GM12878 (cell line): Measurements from ENCODE around the gene DCTN1. TPM values are rescaled to one million over a fixed set of nuclear protein-coding genes. Genes with fewer than 3 reads are reported as not detected.

Experiments used
- ATAC-seq: fragments of 200-7000 bp; cut with Tn5 transposase; 3 replicates; pipeline ENCODE4 v1.9.1; 2020; ENCODE audit warnings: mild to moderate bottlenecking, moderate library complexity
- BruUV-seq: library from RNA; stranded (reverse); fragments of 400-500 nt; replicated peaks from 2 replicates; lab custom pipeline; 2021; lab: Mats Ljungman, UMichigan
- CTCF ChIA-PET: fragments of 300-600 bp; sonication (Branson Sonifier 250); formaldehyde crosslinking; extraction: SDS; loops from one replicate; lab custom pipeline; 2021; ENCODE audit warnings: inconsistent platforms; lab: Yijun Ruan, JAX
- POLR2A ChIA-PET: fragments of 350-600 bp; formaldehyde crosslinking; extraction: SDS; loops from one replicate; lab custom pipeline; 2021; ENCODE audit warnings: inconsistent platforms; lab: Charles Lee
- RAD21 ChIA-PET: fragments of 300-600 bp; sonication (Branson Sonifier 250); formaldehyde crosslinking; loops from one replicate; lab custom pipeline; 2023; ENCODE audit warnings: antibody characterized with exemption; ENCODE audit not compliant: unreplicated experiment; lab: Charles Lee
- SMC1A ChIA-PET: fragments of 300-600 bp; sonication (Branson Sonifier 250); formaldehyde crosslinking; loops from one replicate; lab custom pipeline; 2023; ENCODE audit not compliant: unreplicated experiment, uncharacterized antibody; lab: Charles Lee
- DNase-seq: peaks from one replicate; pipeline ENCODE4 v3.0.0-alpha.2; 2011; ENCODE audit warnings: low read depth, low spot score
- FAIRE-seq: peaks from 3 replicates; lab custom pipeline; 2011; peaks lifted over from hg19 to GRCh38; lab: Jason Lieb, UNC
- H2AFZ ChIP-seq: 2 replicates; pipeline ENCODE4 v1.6.0; 2011; ENCODE audit warnings: low read depth, low read length, control low read depth; ENCODE audit not compliant: control insufficient read depth
- H3K27ac ChIP-seq: 2 replicates; pipeline ENCODE4 v1.5.1; 2011; ENCODE audit warnings: control low read depth; ENCODE audit not compliant: control insufficient read depth, insufficient read depth
- H3K27me3 ChIP-seq, 2 experiments: replicated peaks in 1 of 2; 2 replicates each; pipeline versions ENCODE4 v1.6.0 to v1.6.1; 2011; ENCODE audit warnings: low read length in 1 of 2; ENCODE audit not compliant: control insufficient read depth in 2 of 2, insufficient read depth in 2 of 2
- H3K36me3 ChIP-seq, 2 experiments: 2 replicates each; pipeline ENCODE4 v1.5.1; 2011; ENCODE audit warnings: low read length in 1 of 2; ENCODE audit not compliant: control insufficient read depth in 2 of 2, insufficient read depth in 2 of 2
- H3K4me1 ChIP-seq: 2 replicates; pipeline ENCODE4 v1.6.1; 2011; ENCODE audit warnings: mild to moderate bottlenecking, low read length, moderate library complexity, mixed read lengths; ENCODE audit not compliant: control insufficient read depth, insufficient read depth
- H3K4me2 ChIP-seq: 2 replicates; pipeline ENCODE4 v1.6.0; 2011; ENCODE audit warnings: control low read depth; ENCODE audit not compliant: control insufficient read depth, insufficient read depth
- H3K4me3 ChIP-seq: fragments of 200-600 bp; sonication (generic); 2 replicates; pipeline ENCODE4 v1.5.1; 2016
- H3K79me2 ChIP-seq: 2 replicates; pipeline ENCODE4 v1.6.0; 2011; ENCODE audit warnings: low read length; ENCODE audit not compliant: control insufficient read depth, insufficient read depth
- H3K9ac ChIP-seq: 2 replicates; pipeline ENCODE4 v1.8.0; 2011; ENCODE audit warnings: low read length, control low read depth, mixed read lengths; ENCODE audit not compliant: control insufficient read depth, insufficient read depth
- H3K9me3 ChIP-seq: replicated peaks from 3 replicates; pipeline ENCODE4 v1.5.1; 2011; ENCODE audit warnings: mild to moderate bottlenecking, low read length; ENCODE audit not compliant: control insufficient read depth, insufficient read depth
- H4K20me1 ChIP-seq: 2 replicates; pipeline ENCODE4 v1.6.0; 2011; ENCODE audit not compliant: control insufficient read depth, insufficient read depth
- BACH1 ChIP-seq: fragments of 450-650 bp; IDR thresholded peaks from 2 replicates; pipeline ENCODE4 v1.6.1; 2017; ENCODE audit warnings: mild to moderate bottlenecking, borderline replicate concordance
- GABPA ChIP-seq: IDR thresholded peaks from 2 replicates; pipeline ENCODE4 v1.6.1; 2014; ENCODE audit warnings: antibody characterized with exemption, low read depth, mild to moderate bottlenecking, inconsistent platforms
- KDM1A ChIP-seq: fragments of 200-600 bp; sonication (generic); IDR thresholded peaks from 2 replicates; pipeline ENCODE4 v1.6.1; 2016; ENCODE audit warnings: borderline replicate concordance
- KLF5 ChIP-seq: fragments of 450-650 bp; IDR thresholded peaks from 2 replicates; pipeline ENCODE4 v1.6.1; 2014; ENCODE audit warnings: mild to moderate bottlenecking; ENCODE audit not compliant: partially characterized antibody
- NFYB ChIP-seq: IDR thresholded peaks from 2 replicates; pipeline ENCODE4 v1.6.1; 2011; ENCODE audit warnings: low read depth, mild to moderate bottlenecking, low read length, improper control_type of control experiment, moderate library complexity; ENCODE audit not compliant: insufficient read depth
- POLR2AphosphoS5 ChIP-seq: IDR thresholded peaks from 2 replicates; pipeline ENCODE4 v1.6.1; 2011; ENCODE audit warnings: mild to moderate bottlenecking, low read length, inconsistent platforms
- RAD21 ChIP-seq: IDR thresholded peaks from 2 replicates; pipeline ENCODE4 v1.6.1; 2011; ENCODE audit warnings: mild to moderate bottlenecking, low read depth, low read length, moderate library complexity; ENCODE audit not compliant: insufficient read depth
- RAD51 ChIP-seq: fragments of 450-650 bp; IDR thresholded peaks from 2 replicates; pipeline ENCODE4 v1.6.1; 2016; ENCODE audit warnings: moderate library complexity, mild to moderate bottlenecking, inconsistent platforms
- SIX5 ChIP-seq: IDR thresholded peaks from 2 replicates; pipeline ENCODE4 v1.6.1; 2011; ENCODE audit warnings: mild to moderate bottlenecking, low read depth, low read length, moderate library complexity; ENCODE audit not compliant: severe bottlenecking
- ZZZ3 ChIP-seq: IDR thresholded peaks from 2 replicates; pipeline ENCODE4 v1.6.1; 2011; ENCODE audit warnings: low read depth; ENCODE audit not compliant: control insufficient read depth, insufficient read length
- WGBS: methylation state at CpG from one replicate; pipeline ENCODE4 v1.1.6; 2016; ENCODE audit warnings: low lambda C conversion rate; ENCODE audit not compliant: insufficient replicate concordance, insufficient coverage; ENCODE audit errors: missing lambda C conversion rate; 5-methylcytosine and 5-hydroxymethylcytosine counted together
- in situ Hi-C: fragments of 300-500 bp; cut with MboI; formaldehyde crosslinking; loops from 9 replicates; pipeline ENCODE4 v1.14.3; 2018; ENCODE audit warnings: mixed read lengths
- intact Hi-C: fragments of 100-400 bp; cut with micrococcal nuclease; formaldehyde crosslinking; loops from one replicate; pipeline ENCODE4 v1.14.2; 2022; ENCODE audit not compliant: unreplicated experiment
- polyA plus RNA-seq, 11 experiments: library from polyadenylated mRNA; depleted of rRNA in 4 of 11; unstranded in 6 of 11; stranded (reverse) in 5 of 11; fragments of >200 nt; fragmentation: Nextera tagmentation in 4 of 11; fragmentation: Illumina TruSeq in 1 of 11; extraction: Ambion mirVana in 4 of 11; extraction: Trizol in 1 of 11; gene quantifications; 1 replicate in 1 of 11; 2 replicates in 10 of 11; pipeline versions ENCODE4 v1.2.1 to v1.2.3, GENCODE V29; 2011 to 2016; ENCODE audit warnings: inconsistent platforms in 2 of 11, missing spikeins in 2 of 11, low read depth in 1 of 11
- total RNA-seq, 4 experiments: library from RNA; depleted of rRNA in 3 of 4; stranded (reverse); fragments of >200 nt in 3 of 4; fragmentation: Illumina TruSeq in 1 of 4; extraction: Trizol in 1 of 4; gene quantifications; 2 replicates each; pipeline versions ENCODE4 v1.2.1 to v1.2.3, GENCODE V29; 2013 to 2021
- TF ChIP-seq, protein P1 (sequence below): fragments of 450-650 bp; formaldehyde crosslinking; IDR thresholded peaks from 2 replicates; pipeline ENCODE4 v1.4.0; 2022; ENCODE audit warnings: mild to moderate bottlenecking, moderate library complexity
- TF ChIP-seq, protein P2 (sequence below): IDR thresholded peaks from 2 replicates; pipeline ENCODE4 v1.6.1; 2012; ENCODE audit warnings: low read length, inconsistent platforms
- TF ChIP-seq, protein P3 (sequence below): fragments of 450-650 bp; IDR thresholded peaks from 2 replicates; pipeline ENCODE4 v1.6.1; 2016; ENCODE audit warnings: mild to moderate bottlenecking
- TF ChIP-seq, protein P4 (sequence below): IDR thresholded peaks from 2 replicates; pipeline ENCODE4 v1.6.1; 2011; ENCODE audit warnings: mild to moderate bottlenecking, low read depth, low read length, moderate library complexity; ENCODE audit not compliant: insufficient replicate concordance
- TF ChIP-seq, protein P5 (sequence below): fragments of 450-650 bp; IDR thresholded peaks from 2 replicates; pipeline ENCODE4 v1.6.1; 2014; ENCODE audit warnings: mild to moderate bottlenecking

DCTN1 gene
- total and polyA plus RNA-seq, 10 of the 15 experiments (the other 5 are each of a cell fraction or from before 2014, with no cell fraction given), result 44.1 to 116 (median 64.8) TPM

DNA sequence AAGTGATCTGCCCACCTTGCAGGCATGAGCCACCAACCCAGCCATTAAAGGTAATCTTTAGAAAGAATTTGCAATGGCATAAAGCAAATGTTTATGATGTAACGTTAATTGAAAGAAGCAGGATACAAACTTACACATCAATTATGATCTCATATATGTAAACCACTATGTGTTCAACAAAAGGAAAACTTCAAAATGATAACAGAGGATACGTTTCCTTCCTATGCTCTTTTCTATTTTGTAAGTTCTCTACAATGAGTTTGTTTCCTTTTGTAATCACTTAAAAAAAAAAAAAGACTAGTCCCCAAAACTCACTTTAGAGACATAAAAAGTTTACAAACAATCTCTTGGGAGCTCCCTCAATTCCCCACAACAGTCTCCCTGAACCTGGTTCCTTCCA lies 39.9 kb upstream of the DCTN1 start:
- ChIA-PET CTCF (interaction anchor here (0.8 to 1.2 kb wide), 4 partner anchors 25 to 171 kb away, joined by 3 to 6 read pairs (median 5); partner anchors contain the start of gene INO80B), RAD21 (interaction anchor here (1.9 to 2.4 kb wide), 2 partner anchors 36 to 38 kb away, joined by 9 to 11 read pairs; partner anchors contain the start of genes INO80B and WBP1), SMC1A (interaction anchor here (1.1 to 3.0 kb wide), 3 partner anchors 14 to 131 kb away, joined by 3 to 24 read pairs (median 14); partner anchors contain the start of genes INO80B and WBP1), POLR2A (interaction anchor here (0.8 to 1.9 kb wide), 4 partner anchors 14 to 38 kb away, joined by 3 to 21 read pairs (median 6); partner anchors contain the start of genes INO80B and WBP1)
- Histone ChIP-seq H3K4me3 (peak overlapping the region; percentile 33), H3K27me3 (no peaks in the 10 kb centered on the region), H3K9me3 (no peaks in the 10 kb centered on the region), H3K27ac (peak overlapping the region; percentile 80; the same call in 1 of the 2 replicates), H4K20me1 (no peaks in the 10 kb centered on the region), H3K9ac (peak overlapping the region; percentile 20; the same call in 1 of the 2 replicates), H3K79me2 (peaks cover 9% of the 10 kb centered on the region), H3K36me3 (peaks cover 0 to 6% of the 10 kb centered on the region in 2 experiments; a peak in 1 of 4 replicates), H3K4me2 (peak overlapping the region; percentile 83), H2AFZ (no peak overlapping the region), H3K4me1 (peaks cover 35% of the 10 kb centered on the region)
- FAIRE-seq (no peak), ATAC-seq (no peak), DNase-seq (no peak)
- in situ Hi-C loops (no loop called here), intact Hi-C loops (loop anchor here (2.0 kb wide), 1 partner anchor 35 kb away; the partner anchor contains the start of gene INO80B)
- no TSS peak for BruUV-seq
- WGBS, result 97% methylated on average over 2 of the region's 2 CpGs
- TF ChIP-seq, protein P1, sequence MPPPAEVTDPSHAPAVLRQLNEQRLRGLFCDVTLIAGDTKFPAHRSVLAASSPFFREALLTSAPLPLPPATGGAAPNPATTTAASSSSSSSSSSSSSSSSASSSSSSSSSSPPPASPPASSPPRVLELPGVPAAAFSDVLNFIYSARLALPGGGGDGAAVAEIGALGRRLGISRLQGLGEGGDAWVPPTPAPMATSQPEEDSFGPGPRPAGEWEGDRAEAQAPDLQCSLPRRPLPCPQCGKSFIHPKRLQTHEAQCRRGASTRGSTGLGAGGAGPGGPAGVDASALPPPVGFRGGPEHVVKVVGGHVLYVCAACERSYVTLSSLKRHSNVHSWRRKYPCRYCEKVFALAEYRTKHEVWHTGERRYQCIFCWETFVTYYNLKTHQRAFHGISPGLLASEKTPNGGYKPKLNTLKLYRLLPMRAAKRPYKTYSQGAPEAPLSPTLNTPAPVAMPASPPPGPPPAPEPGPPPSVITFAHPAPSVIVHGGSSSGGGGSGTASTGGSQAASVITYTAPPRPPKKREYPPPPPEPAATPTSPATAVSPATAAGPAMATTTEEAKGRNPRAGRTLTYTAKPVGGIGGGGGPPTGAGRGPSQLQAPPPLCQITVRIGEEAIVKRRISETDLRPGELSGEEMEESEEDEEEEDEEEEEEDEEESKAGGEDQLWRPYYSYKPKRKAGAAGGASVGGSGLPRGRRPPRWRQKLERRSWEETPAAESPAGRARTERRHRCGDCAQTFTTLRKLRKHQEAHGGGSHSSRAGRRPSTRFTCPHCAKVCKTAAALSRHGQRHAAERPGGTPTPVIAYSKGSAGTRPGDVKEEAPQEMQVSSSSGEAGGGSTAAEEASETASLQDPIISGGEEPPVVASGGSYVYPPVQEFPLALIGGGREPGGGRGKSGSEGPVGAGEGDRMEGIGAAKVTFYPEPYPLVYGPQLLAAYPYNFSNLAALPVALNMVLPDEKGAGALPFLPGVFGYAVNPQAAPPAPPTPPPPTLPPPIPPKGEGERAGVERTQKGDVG (CRISPR knock-in tag), result no peak
- TF ChIP-seq RAD51 (no peak), KLF5 (no peak), NFYB (no peak), GABPA (no peak), POLR2AphosphoS5 (no peak), KDM1A (no peak), SIX5 (no peak), ZZZ3 (no peak), BACH1 (no peak), RAD21 (no peak)
- TF ChIP-seq, protein P2, sequence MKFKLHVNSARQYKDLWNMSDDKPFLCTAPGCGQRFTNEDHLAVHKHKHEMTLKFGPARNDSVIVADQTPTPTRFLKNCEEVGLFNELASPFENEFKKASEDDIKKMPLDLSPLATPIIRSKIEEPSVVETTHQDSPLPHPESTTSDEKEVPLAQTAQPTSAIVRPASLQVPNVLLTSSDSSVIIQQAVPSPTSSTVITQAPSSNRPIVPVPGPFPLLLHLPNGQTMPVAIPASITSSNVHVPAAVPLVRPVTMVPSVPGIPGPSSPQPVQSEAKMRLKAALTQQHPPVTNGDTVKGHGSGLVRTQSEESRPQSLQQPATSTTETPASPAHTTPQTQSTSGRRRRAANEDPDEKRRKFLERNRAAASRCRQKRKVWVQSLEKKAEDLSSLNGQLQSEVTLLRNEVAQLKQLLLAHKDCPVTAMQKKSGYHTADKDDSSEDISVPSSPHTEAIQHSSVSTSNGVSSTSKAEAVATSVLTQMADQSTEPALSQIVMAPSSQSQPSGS, result no peak
- TF ChIP-seq, protein P3, sequence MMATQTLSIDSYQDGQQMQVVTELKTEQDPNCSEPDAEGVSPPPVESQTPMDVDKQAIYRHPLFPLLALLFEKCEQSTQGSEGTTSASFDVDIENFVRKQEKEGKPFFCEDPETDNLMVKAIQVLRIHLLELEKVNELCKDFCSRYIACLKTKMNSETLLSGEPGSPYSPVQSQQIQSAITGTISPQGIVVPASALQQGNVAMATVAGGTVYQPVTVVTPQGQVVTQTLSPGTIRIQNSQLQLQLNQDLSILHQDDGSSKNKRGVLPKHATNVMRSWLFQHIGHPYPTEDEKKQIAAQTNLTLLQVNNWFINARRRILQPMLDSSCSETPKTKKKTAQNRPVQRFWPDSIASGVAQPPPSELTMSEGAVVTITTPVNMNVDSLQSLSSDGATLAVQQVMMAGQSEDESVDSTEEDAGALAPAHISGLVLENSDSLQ, result no peak
- TF ChIP-seq, protein P4, sequence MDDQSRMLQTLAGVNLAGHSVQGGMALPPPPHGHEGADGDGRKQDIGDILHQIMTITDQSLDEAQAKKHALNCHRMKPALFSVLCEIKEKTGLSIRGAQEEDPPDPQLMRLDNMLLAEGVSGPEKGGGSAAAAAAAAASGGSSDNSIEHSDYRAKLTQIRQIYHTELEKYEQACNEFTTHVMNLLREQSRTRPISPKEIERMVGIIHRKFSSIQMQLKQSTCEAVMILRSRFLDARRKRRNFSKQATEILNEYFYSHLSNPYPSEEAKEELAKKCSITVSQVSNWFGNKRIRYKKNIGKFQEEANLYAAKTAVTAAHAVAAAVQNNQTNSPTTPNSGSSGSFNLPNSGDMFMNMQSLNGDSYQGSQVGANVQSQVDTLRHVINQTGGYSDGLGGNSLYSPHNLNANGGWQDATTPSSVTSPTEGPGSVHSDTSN, result no peak
- TF ChIP-seq, protein P5, sequence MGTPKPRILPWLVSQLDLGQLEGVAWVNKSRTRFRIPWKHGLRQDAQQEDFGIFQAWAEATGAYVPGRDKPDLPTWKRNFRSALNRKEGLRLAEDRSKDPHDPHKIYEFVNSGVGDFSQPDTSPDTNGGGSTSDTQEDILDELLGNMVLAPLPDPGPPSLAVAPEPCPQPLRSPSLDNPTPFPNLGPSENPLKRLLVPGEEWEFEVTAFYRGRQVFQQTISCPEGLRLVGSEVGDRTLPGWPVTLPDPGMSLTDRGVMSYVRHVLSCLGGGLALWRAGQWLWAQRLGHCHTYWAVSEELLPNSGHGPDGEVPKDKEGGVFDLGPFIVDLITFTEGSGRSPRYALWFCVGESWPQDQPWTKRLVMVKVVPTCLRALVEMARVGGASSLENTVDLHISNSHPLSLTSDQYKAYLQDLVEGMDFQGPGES, result no peak
